Nephron (organoid): ENCODE data around the gene ATP13A5.

ENCODE experiments used
- H3K27ac Mint-ChIP-seq, 3 experiments: 2 replicates each; pipeline ENCODE4 v1.8.0; 2020; ENCODE audit warnings: mixed read lengths in 3 of 3, mild to moderate bottlenecking in 2 of 3, moderate library complexity in 1 of 3
- H3K27me3 Mint-ChIP-seq: 2 replicates; pipeline ENCODE4 v1.8.0; 2021; ENCODE audit warnings: low read depth, mild to moderate bottlenecking, moderate library complexity, mixed read lengths
- H3K36me3 Mint-ChIP-seq: 2 replicates; pipeline ENCODE4 v1.8.0; 2020; ENCODE audit warnings: low read depth, mixed read lengths
- H3K4me1 Mint-ChIP-seq: 2 replicates; pipeline ENCODE4 v1.8.0; 2020; ENCODE audit warnings: mixed read lengths
- H3K4me3 Mint-ChIP-seq, 3 experiments: 2 replicates each; pipeline ENCODE4 v1.8.0; 2020; ENCODE audit warnings: mild to moderate bottlenecking in 3 of 3, mixed read lengths in 3 of 3, moderate library complexity in 2 of 3
- H3K9me3 Mint-ChIP-seq: 2 replicates; pipeline ENCODE4 v1.8.0; 2020; ENCODE audit warnings: mixed read lengths
- TF ChIP-seq, protein P1 (sequence below), 3 experiments: fragments of 200-600 bp; sonication (generic); IDR thresholded peaks; one replicate each; pipeline ENCODE4 v1.5.0; 2021; ENCODE audit warnings: antibody characterized with exemption in 3 of 3; ENCODE audit not compliant: unreplicated experiment in 3 of 3

ATP13A5 gene

DNA sequence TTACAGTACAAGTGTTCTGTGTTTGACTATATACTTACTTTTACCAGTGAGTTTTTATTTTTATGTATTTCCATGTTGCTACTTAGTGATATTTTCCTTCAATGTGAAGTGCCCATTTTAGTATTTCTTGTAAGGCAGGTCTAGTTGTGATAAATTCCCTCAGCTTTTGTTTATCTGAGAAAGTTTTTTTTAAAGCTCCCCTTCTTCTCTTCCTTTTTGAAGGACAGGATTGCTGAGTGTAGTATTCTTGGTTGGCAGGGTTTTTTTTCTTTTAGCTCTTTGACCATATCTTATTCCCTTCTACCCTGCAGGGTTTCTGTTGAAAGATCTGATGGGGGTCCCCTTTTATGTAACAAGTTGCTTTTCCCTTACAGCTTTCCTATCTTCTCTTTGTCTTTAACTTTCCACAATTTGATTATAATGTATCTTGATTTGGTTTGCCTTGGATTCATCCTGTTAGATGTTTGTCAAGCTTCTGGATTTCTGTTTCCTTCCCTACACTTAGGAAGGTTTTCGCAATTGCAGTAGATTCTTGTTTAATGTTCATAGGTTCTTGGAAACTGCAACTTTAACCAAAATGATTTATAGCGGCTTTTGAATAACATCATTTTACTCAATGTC lies 129.6 kb downstream of the ATP13A5 start:
- no peaks in the 10 kb centered on the region for H3K27me3 Mint-ChIP-seq
- H3K4me3 Mint-ChIP-seq = no peak overlapping the region
- no peak overlapping the region for H3K27ac Mint-ChIP-seq
- peaks cover 13% of the 10 kb centered on the region for H3K36me3 Mint-ChIP-seq
- H3K4me1 Mint-ChIP-seq = no peaks in the 10 kb centered on the region
- peaks cover 46% of the 10 kb centered on the region for H3K9me3 Mint-ChIP-seq
- TF ChIP-seq, protein P1, sequence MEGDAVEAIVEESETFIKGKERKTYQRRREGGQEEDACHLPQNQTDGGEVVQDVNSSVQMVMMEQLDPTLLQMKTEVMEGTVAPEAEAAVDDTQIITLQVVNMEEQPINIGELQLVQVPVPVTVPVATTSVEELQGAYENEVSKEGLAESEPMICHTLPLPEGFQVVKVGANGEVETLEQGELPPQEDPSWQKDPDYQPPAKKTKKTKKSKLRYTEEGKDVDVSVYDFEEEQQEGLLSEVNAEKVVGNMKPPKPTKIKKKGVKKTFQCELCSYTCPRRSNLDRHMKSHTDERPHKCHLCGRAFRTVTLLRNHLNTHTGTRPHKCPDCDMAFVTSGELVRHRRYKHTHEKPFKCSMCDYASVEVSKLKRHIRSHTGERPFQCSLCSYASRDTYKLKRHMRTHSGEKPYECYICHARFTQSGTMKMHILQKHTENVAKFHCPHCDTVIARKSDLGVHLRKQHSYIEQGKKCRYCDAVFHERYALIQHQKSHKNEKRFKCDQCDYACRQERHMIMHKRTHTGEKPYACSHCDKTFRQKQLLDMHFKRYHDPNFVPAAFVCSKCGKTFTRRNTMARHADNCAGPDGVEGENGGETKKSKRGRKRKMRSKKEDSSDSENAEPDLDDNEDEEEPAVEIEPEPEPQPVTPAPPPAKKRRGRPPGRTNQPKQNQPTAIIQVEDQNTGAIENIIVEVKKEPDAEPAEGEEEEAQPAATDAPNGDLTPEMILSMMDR (IDR thresholded peaks at IDR 0.05; ENCODE audit: unreplicated experiment in 3 of 3) = no peak

DNA sequence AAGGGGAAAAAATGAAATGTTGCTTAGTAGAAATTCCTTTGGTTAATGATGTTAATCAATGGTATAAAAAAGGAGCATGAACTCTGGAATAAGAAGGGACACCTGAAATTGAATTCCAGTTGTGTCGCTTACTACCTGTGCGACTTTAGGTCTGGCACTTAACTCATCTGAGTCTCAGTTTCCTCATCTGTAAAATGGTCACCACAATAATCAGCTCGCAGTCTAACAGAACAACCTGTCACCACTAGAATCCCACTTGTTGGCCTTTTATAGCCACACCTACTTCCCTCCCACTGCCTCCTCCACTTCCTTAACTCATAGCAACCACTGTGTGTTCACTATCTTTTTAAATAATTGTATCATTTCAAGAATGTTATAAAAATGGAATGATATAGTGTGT lies 135.0 kb downstream of the ATP13A5 start:
- peaks cover 24% of the 10 kb centered on the region for H3K9me3 Mint-ChIP-seq
- peaks cover 14% of the 10 kb centered on the region for H3K27me3 Mint-ChIP-seq
- no peak overlapping the region for H3K4me3 Mint-ChIP-seq
- no peak overlapping the region for H3K27ac Mint-ChIP-seq
- TF ChIP-seq, protein P1 (IDR thresholded peaks at IDR 0.05; ENCODE audit: unreplicated experiment in 3 of 3) = no peak
- no peaks in the 10 kb centered on the region for H3K36me3 Mint-ChIP-seq
- H3K4me1 Mint-ChIP-seq = peaks cover 22% of the 10 kb centered on the region

GRCh38 chr3:193241716-193242115 lies 136.8 kb downstream of the ATP13A5 start:
- Mint-ChIP-seq H3K36me3 (no peaks in the 10 kb centered on the region), H3K4me3 (peak overlapping the region; percentile 76 to 85 (median 81)), H3K27ac (no peak overlapping the region), H3K27me3 (peaks cover 14% of the 10 kb centered on the region), H3K9me3 (peaks cover 7% of the 10 kb centered on the region), H3K4me1 (peaks cover 22% of the 10 kb centered on the region)
- TF ChIP-seq, protein P1 (IDR thresholded peaks at IDR 0.05; ENCODE audit: unreplicated experiment in 3 of 3) = no peak

DNA sequence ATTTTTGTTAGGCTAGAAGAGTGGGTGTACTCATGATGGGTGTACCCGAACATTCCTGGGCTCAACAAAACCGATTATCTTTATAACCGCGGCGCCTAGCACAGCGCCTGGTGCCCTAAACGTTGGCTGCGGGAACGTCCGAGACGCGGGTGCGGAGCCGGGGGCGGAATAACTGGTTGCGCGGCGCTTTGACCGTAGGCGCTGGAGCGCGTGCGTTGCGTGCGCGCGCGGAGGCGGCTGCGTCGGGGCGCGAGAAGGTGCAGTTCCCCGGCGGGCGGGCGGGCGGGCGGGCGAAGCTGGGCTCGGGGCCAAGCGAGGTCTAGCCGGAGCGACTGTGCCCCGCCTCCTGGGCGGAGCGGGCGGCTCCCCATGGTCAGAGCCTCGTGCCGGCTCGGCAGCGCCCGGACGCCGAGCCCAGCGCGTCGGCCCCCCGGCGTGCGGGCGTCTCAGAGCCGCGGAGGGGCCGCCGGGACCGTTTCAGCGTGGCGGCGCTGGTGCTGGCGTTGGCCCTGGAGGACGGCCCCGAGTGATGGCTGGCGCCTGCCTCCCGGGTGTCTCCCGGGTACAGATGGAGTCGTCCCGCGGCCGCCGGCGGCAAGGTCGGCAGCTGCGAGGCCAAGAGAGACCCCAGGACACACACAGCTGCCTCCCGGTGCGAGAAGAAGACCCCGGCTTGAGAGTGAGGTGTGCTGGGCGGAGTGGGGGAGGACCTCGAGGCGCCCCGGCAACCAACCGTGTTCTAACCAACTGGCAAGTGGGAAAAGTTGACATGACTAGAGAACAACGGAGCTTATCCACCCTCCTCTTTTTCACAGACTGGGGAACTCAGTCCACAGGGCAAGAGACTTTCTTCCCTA lies 137.5 kb downstream of the ATP13A5 start, which contains the start of gene PLAAT1:
Gene PLAAT1, plus strand, starts transcription at position 373 of the 857 bp plus-strand sequence. CDS start 14,429 bp downstream, outside the sequence.
- peak within 1 kb of the TSS; percentile 83 to 92 (median 89) for H3K4me3 Mint-ChIP-seq
- H3K9me3 Mint-ChIP-seq = peaks cover 5% of the 10 kb centered on the region
- H3K4me1 Mint-ChIP-seq = peaks cover 22% of the 10 kb centered on the region
- TF ChIP-seq, protein P1 (IDR thresholded peaks at IDR 0.05; ENCODE audit: unreplicated experiment in 3 of 3) = no peak
- peaks cover 14% of the 10 kb centered on the region for H3K27me3 Mint-ChIP-seq
- no peaks in the 10 kb centered on the region for H3K36me3 Mint-ChIP-seq
- H3K27ac Mint-ChIP-seq = peak within 1 kb of the TSS; percentile 31 to 77 (median 40)

DNA sequence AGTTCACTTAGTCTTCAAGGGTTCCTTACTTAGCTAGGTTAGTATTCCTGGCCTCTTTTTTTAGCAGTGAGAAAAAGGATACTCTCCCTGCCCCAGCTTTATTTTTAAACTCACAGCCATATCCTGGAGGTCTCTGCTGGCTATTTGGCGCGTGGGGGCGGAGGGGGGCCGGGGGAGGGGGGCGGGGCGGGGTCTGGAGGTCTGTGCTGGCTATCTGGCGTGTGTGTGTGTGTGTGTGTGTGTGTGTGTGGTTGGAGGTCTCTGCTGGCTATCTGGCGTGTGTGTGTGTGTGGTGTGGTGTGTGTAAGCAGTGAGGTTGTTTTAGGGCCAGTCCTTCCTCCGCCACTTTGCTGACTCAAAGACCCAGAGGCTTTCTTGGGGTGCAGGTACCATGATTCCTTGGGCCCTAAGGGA lies 138.1 kb downstream of the ATP13A5 start:
- H3K27ac Mint-ChIP-seq = peak overlapping the region; percentile 31 to 77 (median 40)
- H3K4me3 Mint-ChIP-seq = peak overlapping the region; percentile 83 to 92 (median 89)
- H3K27me3 Mint-ChIP-seq = peaks cover 14% of the 10 kb centered on the region
- H3K9me3 Mint-ChIP-seq = peaks cover 2% of the 10 kb centered on the region
- TF ChIP-seq, protein P1 (IDR thresholded peaks at IDR 0.05; ENCODE audit: unreplicated experiment in 3 of 3) = no peak
- no peaks in the 10 kb centered on the region for H3K36me3 Mint-ChIP-seq
- H3K4me1 Mint-ChIP-seq = peaks cover 22% of the 10 kb centered on the region
